Measurements from ENCODE around the gene DISP2.

GRCh38 chr15:40379853-40380252 is 21.8 kb downstream of the DISP2 start:
- no peak for TF ChIP-seq POLR2AphosphoS5 (IDR thresholded peaks at IDR 0.05)
- TF ChIP-seq CTCF (IDR thresholded peaks at IDR 0.05), result no peak
